Putamen (tissue), 1 donor: Measurements from ENCODE around the gene TEX11.
"Not testable (repeated sequence)": the region's sequence is repeated elsewhere in the genome, so short reads cannot be mapped to it uniquely, and the experiment has no call there.

ENCODE experiments used
- DNase-seq: peaks from one replicate; pipeline ENCODE4 v3.0.0-alpha.2; 2016; ENCODE audit warnings: low spot score

The TEX11 gene

DNA sequence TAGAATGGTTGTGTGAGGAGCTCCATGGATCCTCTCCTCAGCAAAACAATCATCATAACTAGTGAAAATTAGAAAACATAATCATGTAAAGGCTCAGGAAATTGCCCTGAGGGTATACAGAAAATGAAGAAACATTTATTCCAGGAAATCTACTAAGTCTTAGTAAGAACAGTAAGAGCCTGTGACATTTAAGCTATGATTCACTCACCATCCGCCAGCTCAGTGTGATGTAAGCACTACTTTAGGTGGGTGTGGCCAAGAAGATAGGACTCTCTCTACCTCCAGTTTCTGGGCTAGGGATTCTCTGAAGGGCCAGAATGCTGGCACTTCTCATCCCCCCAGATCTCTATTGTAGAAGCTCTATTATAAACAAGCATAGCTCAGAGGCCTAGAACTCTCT is 316.4 kb downstream of the TEX11 start:
- DNase-seq, result no peak

GRCh38 chrX:70587158-70587557 is 321.4 kb downstream of the TEX11 start:
- DNase-seq, result not testable (repeated sequence)

- DNase-seq, result no peak
Measured at GRCh38 chrX:70577442-70577841, 331.1 kb downstream of the TEX11 start.

DNA sequence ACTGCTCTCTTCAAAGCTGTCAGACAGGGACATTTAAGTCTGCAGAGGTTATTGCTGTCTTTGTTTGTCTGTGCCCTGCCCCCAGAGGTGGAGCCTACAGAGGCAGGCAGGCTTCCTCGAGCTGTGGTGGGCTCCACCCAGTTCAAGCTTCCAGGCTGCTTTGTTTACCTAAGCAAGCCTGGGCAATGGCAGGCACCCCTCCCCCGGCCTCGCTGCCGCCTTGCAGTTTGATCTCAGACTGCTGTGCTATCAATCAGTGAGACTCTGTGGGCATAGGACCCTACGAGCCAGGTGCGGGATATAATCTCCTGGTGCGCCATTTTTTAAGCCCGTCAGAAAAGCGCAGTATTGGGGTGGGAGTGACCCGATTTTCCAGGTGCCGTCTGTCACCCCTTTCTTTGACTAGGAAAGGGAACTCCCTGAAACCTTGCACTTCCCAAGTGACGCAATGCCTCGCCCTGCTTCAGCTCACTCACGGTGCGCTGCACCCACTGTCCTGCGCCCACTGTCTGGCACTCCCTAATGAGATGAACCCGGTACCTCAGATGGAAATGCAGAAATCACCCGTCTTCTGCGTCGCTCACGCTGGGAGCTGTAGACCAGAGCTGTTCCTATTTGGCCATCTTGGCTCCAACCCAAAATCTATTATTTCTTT is 338.5 kb downstream of the TEX11 start:
- DNase-seq, result not testable (repeated sequence)

GRCh38 chrX:70554948-70555347 is 353.6 kb downstream of the TEX11 start:
- DNase-seq, result no peak

GRCh38 chrX:70554523-70554922 is 354.0 kb downstream of the TEX11 start:
- no peak for DNase-seq

DNA sequence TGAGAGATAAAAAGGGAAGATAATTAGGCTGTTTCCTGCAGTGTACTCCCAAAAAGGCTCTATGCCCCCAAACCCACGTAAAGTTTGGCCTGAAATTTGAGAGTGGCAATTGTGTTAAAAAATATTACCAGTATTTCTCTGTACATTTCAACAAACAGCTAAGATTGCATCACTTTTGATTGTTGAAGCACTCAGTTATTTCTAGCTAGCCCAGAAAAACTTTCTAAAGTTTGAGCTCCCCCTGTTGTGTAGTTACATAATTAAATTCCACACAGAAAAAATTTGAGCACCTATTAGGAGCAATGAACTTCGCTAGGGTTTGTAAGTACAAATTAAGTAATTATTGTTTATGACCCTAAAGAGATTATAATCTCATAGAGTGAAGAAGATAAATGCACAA is 354.4 kb downstream of the TEX11 start:
- DNase-seq, result no peak

- DNase-seq, result no peak
Measured at GRCh38 chrX:70553516-70553915, 355.0 kb downstream of the TEX11 start.

DNA sequence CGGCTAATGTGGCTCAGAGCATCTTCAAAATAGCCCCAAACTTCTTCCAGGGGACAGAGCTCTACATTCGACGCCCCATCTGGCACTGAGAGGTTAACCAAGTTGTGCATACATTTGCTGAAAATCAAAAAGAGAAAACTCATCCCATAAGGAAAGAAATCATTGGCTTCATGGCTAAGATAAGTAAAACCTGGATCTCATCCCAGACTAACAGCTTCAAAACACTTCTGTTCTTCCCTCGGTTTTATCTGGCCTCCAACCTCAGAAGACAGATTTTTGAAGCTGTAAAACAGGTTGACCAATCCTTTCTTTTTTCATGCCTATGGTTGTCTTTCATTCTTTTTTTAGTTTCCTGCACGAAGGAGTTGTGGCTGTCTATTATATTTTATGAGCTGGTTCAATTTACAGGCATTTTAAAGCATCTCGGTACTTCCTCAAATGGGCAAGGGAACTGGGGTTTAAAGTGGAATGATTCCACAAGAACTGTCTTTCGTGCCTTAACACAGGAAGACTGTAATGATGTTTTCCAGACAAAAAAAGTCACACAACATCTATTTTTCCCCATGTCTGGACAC is 356.3 kb downstream of the TEX11 start:
- DNase-seq, result no peak

GRCh38 chrX:70549429-70549828 is 359.1 kb downstream of the TEX11 start:
- DNase-seq, result no peak

- DNase-seq, result no peak
Measured at GRCh38 chrX:70535198-70535597, 373.3 kb downstream of the TEX11 start.

DNA sequence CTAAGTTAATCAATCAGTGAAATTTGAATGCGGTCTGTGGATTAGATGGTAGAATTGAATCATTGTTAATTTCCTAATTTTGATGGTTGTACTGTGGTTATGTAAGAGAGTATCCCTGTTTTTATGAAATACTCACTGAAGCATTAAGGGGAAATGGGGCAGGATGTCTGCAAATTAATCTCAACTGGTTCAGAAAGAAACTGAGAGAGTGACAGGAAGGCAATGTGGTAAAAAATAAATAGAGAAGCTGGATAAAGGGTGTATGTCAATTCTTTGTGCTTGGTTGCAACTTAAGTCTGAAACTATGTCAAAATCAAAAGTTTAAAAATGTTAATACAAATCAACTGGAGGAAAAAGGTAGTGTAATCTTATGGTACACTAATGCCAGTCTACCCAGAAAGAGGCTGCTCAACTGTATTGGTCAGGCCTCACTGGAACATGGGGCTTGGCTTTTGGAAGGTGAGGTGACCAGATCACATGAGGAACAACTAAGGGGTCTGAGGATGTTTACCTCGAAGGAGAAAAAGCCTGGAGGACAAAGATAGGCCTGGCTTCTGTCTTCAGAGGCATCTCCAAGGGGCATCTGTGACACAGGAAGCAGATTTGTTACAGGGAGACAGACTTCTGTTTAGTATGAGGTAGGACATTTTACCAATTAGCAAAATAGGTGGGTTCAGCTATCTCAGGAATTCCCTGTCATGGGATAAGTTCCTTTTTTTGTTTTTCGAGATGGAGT is 380.7 kb downstream of the TEX11 start:
- DNase-seq, result no peak

- DNase-seq, result no peak
Measured at GRCh38 chrX:70527053-70527452, 381.5 kb downstream of the TEX11 start.

- no peak for DNase-seq
Measured at GRCh38 chrX:70525733-70526132, 382.8 kb downstream of the TEX11 start.

GRCh38 chrX:70515692-70516091 is 392.8 kb downstream of the TEX11 start:
- not testable (repeated sequence) for DNase-seq

- DNase-seq, result not testable (repeated sequence)
Measured at GRCh38 chrX:70515270-70515669, 393.2 kb downstream of the TEX11 start.

- no peak for DNase-seq
Measured at GRCh38 chrX:70509078-70509477, 399.4 kb downstream of the TEX11 start.

GRCh38 chrX:70508296-70508911 is 400.1 kb downstream of the TEX11 start:
- DNase-seq, result no peak

DNA sequence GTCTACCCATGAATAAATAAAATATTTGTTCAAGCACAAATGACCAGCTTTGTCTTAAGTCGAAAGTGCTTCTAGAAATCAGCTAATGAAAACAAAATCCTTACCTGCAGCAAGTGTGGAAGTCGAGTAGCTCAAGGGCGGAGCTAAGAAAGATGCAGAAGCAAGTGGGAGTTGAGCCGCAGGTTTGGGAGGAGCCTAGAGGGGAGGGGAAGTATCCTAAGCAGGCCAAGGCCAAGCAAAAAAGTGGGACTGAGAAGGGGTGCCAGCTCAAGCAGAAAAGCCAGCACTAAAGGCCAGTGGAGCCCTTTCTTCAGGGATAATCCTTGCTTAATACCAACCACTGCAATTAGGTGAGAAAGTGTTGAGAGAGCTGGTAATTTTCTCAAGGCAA is 403.1 kb downstream of the TEX11 start:
- DNase-seq, result no peak

- no peak for DNase-seq
Measured at GRCh38 chrX:70504772-70505450, 403.6 kb downstream of the TEX11 start.

GRCh38 chrX:70500826-70501225 is 407.7 kb downstream of the TEX11 start:
- DNase-seq, result no peak

- no peak for DNase-seq
Measured at GRCh38 chrX:70498129-70498528, 410.4 kb downstream of the TEX11 start.
